H1 (cell line): ENCODE data around the gene HLA-G. TPM values are rescaled to one million over a fixed set of nuclear protein-coding genes. Genes with fewer than 3 reads are reported as not detected.

Source experiments
- CBX8 ChIP-seq: fragments of 300-800, 300-1000 bp; sonication (generic); IDR thresholded peaks from 2 replicates; pipeline ENCODE4 v1.7.1; 2016; ENCODE audit warnings: low read depth, low read length, borderline replicate concordance
- KDM1A ChIP-seq: fragments of 200-600, 300-600 bp; sonication (generic); IDR thresholded peaks from 2 replicates; pipeline ENCODE4 v1.7.1; 2016; ENCODE audit warnings: mild to moderate bottlenecking, low read length, borderline replicate concordance
- MAFK ChIP-seq: IDR thresholded peaks from 2 replicates; pipeline ENCODE4 v1.6.1; 2012; ENCODE audit warnings: low read depth, mild to moderate bottlenecking, improper control_type of control experiment, low read length
- RXRA ChIP-seq: IDR thresholded peaks from 2 replicates; pipeline ENCODE4 v1.6.1; 2011; ENCODE audit warnings: low read depth, mild to moderate bottlenecking, low read length, moderate library complexity; ENCODE audit not compliant: insufficient read depth
- SIN3A ChIP-seq, 2 experiments: IDR thresholded peaks in 1 of 2; conservative IDR thresholded peaks in 1 of 2; 2 replicates each; pipeline ENCODE4 v1.6.1; 2011 to 2012; ENCODE audit warnings: low read length in 2 of 2, improper control_type of control experiment in 1 of 2, low read depth in 1 of 2, mild to moderate bottlenecking in 1 of 2
- SP2 ChIP-seq: IDR thresholded peaks from 2 replicates; pipeline ENCODE4 v1.6.1; 2012; ENCODE audit warnings: mild to moderate bottlenecking, low read length, inconsistent platforms
- SUZ12 ChIP-seq: fragments of 200-600 bp; sonication (generic); IDR thresholded peaks from 2 replicates; pipeline ENCODE4 v1.6.1; 2012; ENCODE audit warnings: mild to moderate bottlenecking, inconsistent platforms, low read length, moderate library complexity, mixed read lengths
- polyA plus RNA-seq, 7 experiments: library from polyadenylated mRNA; depleted of rRNA in 3 of 7; stranded (reverse) in 5 of 7; unstranded in 2 of 7; fragments of >200 nt in 5 of 7; fragments of 200-250 nt in 2 of 7; gene quantifications; 1 replicate in 5 of 7; 2 replicates in 1 of 7; 4 replicates in 1 of 7; pipeline versions ENCODE4 v1.2.1 to v1.2.3, GENCODE V29; 2011 to 2013; ENCODE audit warnings: missing spikeins in 2 of 7, mixed read lengths in 2 of 7
- total RNA-seq: library from RNA; stranded (reverse); fragmentation: NEBNext Ultra II Directional; extraction: Animal tissue kit (Norgen Biotek cat#: 25700); gene quantifications from 2 replicates; pipeline ENCODE4 v1.2.1, GENCODE V29; 2021
- TF ChIP-seq, protein P1 (sequence below): fragments of 300-600 bp; sonication (generic); IDR thresholded peaks from 2 replicates; pipeline ENCODE4 v1.7.1; 2012; ENCODE audit warnings: low read length, moderate library complexity, mild to moderate bottlenecking, inconsistent platforms; ENCODE audit not compliant: insufficient replicate concordance

Gene HLA-G
- total and polyA plus RNA-seq, 2 of the 8 experiments (the other 6 are each of a cell fraction or from before 2014, with no cell fraction given): 3.2 to 4.8 TPM

DNA sequence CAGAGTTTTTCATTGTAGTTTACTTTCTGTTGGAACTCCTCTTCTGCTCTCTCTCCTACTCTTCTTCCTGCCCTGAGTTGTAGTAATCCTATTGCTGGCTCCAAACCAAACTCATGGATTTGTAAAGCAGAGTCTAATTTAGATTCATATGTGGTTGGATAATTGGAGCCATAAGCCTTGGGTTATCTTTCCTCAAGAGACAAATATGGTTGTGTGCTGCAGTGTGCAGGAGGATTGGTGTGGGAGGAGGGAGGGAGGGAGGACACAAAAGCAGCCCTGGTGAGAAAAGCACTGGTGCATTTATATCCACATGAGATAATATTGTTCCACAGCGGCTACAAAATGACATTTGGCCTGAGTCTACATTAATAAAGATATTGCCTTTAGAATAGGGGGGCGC, 4.2 kb downstream of the HLA-G start (continued):
- TF ChIP-seq, protein P1, sequence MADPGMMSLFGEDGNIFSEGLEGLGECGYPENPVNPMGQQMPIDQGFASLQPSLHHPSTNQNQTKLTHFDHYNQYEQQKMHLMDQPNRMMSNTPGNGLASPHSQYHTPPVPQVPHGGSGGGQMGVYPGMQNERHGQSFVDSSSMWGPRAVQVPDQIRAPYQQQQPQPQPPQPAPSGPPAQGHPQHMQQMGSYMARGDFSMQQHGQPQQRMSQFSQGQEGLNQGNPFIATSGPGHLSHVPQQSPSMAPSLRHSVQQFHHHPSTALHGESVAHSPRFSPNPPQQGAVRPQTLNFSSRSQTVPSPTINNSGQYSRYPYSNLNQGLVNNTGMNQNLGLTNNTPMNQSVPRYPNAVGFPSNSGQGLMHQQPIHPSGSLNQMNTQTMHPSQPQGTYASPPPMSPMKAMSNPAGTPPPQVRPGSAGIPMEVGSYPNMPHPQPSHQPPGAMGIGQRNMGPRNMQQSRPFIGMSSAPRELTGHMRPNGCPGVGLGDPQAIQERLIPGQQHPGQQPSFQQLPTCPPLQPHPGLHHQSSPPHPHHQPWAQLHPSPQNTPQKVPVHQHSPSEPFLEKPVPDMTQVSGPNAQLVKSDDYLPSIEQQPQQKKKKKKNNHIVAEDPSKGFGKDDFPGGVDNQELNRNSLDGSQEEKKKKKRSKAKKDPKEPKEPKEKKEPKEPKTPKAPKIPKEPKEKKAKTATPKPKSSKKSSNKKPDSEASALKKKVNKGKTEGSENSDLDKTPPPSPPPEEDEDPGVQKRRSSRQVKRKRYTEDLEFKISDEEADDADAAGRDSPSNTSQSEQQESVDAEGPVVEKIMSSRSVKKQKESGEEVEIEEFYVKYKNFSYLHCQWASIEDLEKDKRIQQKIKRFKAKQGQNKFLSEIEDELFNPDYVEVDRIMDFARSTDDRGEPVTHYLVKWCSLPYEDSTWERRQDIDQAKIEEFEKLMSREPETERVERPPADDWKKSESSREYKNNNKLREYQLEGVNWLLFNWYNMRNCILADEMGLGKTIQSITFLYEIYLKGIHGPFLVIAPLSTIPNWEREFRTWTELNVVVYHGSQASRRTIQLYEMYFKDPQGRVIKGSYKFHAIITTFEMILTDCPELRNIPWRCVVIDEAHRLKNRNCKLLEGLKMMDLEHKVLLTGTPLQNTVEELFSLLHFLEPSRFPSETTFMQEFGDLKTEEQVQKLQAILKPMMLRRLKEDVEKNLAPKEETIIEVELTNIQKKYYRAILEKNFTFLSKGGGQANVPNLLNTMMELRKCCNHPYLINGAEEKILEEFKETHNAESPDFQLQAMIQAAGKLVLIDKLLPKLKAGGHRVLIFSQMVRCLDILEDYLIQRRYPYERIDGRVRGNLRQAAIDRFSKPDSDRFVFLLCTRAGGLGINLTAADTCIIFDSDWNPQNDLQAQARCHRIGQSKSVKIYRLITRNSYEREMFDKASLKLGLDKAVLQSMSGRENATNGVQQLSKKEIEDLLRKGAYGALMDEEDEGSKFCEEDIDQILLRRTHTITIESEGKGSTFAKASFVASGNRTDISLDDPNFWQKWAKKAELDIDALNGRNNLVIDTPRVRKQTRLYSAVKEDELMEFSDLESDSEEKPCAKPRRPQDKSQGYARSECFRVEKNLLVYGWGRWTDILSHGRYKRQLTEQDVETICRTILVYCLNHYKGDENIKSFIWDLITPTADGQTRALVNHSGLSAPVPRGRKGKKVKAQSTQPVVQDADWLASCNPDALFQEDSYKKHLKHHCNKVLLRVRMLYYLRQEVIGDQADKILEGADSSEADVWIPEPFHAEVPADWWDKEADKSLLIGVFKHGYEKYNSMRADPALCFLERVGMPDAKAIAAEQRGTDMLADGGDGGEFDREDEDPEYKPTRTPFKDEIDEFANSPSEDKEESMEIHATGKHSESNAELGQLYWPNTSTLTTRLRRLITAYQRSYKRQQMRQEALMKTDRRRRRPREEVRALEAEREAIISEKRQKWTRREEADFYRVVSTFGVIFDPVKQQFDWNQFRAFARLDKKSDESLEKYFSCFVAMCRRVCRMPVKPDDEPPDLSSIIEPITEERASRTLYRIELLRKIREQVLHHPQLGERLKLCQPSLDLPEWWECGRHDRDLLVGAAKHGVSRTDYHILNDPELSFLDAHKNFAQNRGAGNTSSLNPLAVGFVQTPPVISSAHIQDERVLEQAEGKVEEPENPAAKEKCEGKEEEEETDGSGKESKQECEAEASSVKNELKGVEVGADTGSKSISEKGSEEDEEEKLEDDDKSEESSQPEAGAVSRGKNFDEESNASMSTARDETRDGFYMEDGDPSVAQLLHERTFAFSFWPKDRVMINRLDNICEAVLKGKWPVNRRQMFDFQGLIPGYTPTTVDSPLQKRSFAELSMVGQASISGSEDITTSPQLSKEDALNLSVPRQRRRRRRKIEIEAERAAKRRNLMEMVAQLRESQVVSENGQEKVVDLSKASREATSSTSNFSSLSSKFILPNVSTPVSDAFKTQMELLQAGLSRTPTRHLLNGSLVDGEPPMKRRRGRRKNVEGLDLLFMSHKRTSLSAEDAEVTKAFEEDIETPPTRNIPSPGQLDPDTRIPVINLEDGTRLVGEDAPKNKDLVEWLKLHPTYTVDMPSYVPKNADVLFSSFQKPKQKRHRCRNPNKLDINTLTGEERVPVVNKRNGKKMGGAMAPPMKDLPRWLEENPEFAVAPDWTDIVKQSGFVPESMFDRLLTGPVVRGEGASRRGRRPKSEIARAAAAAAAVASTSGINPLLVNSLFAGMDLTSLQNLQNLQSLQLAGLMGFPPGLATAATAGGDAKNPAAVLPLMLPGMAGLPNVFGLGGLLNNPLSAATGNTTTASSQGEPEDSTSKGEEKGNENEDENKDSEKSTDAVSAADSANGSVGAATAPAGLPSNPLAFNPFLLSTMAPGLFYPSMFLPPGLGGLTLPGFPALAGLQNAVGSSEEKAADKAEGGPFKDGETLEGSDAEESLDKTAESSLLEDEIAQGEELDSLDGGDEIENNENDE: no peak
- TF ChIP-seq KDM1A: no peak
- no peak for TF ChIP-seq MAFK
- no peak for TF ChIP-seq SP2
- no peak for TF ChIP-seq CBX8
- TF ChIP-seq SUZ12: no peak
- TF ChIP-seq RXRA: no peak
- no peak for TF ChIP-seq SIN3A (conservative IDR thresholded peaks at IDR 0.05 in 1 of 2, IDR thresholded peaks at IDR 0.05 in 1 of 2; ENCODE audit: low read depth in 1 of 2, low read length in 2 of 2)
- TF ChIP-seq, all 59 proteins: peak for 0
